Mucosa of descending colon (tissue), 3 donors: Measurements from ENCODE around the gene CLMN. TPM values are rescaled to one million over a fixed set of nuclear protein-coding genes. Genes with fewer than 3 reads are reported as not detected.

Source experiments
- ATAC-seq: fragments of 200-7000 bp; cut with Tn5 transposase; one replicate; pipeline ENCODE4 v1.9.1; 2020; ENCODE audit warnings: mild to moderate bottlenecking, moderate library complexity
- DNase-seq, 3 donors: peaks; one replicate each; pipeline ENCODE4 v3.0.0-alpha.2; 2020
- H3K36me3 ChIP-seq: fragments of 200-600 bp; one replicate; pipeline ENCODE4 v1.8.0; 2021; ENCODE audit warnings: low read depth, mild to moderate bottlenecking
- H3K4me1 ChIP-seq: fragments of 200-600 bp; one replicate; pipeline ENCODE4 v1.8.0; 2021; ENCODE audit warnings: low read depth, mild to moderate bottlenecking
- H3K4me3 ChIP-seq: fragments of 200-600 bp; one replicate; pipeline ENCODE4 v1.8.0; 2021; ENCODE audit warnings: mild to moderate bottlenecking
- H3K9me3 ChIP-seq: fragments of 200-600 bp; one replicate; pipeline ENCODE4 v1.8.0; 2021; ENCODE audit warnings: mild to moderate bottlenecking
- intact Hi-C, 2 donors: fragments of 100-400 bp; cut with DNase I in 1 of 2; cut with micrococcal nuclease in 1 of 2; formaldehyde crosslinking; loops; one replicate each; pipeline versions ENCODE4 v1.11.0 to v1.11.1; 2022; cut with DNase I, micrococcal nuclease
- total RNA-seq, 3 donors: library from RNA; stranded (reverse); fragmentation: NEBNext Ultra II Directional in 2 of 3; extraction: Animal tissue kit (Norgen Biotek cat#: 25700) in 2 of 3; gene quantifications; one replicate each; pipeline versions ENCODE4 v1.2.1 to v1.2.4, GENCODE V29; 2021 to 2023
- TF ChIP-seq, protein P1 (sequence below): fragments of 200-600 bp; IDR thresholded peaks from one replicate; pipeline ENCODE4 v1.8.0; 2022; ENCODE audit warnings: antibody characterized with exemption, mild to moderate bottlenecking
- donor health status: DM: no; HTN: no; CAD: no; lungs with moderate emphysema.
- donor health status: DM: no; HTN: no; CAD: no.
- donor health status: DM: no; HTN: yes; CAD: no.

Gene CLMN
- total RNA-seq, 3 donors from 2014 or later: 73.7 to 200 (median 132) TPM

DNA sequence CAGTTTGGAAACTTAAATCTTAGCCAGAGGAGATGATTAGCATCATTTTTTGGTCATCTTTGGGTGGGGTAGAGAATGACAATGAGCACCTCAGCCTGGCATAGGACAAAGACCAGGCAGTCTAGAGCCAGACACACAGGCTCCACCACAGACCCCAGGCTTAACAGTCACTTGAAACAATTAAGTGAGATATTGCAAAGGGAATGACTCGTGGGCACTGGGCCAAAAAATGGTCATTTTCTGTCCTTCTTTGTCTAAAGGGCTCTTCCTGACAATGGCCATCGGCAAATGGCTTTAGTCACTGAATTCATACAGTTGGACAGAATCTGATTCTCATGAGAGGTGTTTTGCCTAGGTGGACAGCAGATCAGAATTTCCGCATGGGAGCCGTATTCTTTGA, 84.4 kb downstream of the CLMN start:
- Histone ChIP-seq H3K4me3 (no peak overlapping the region), H3K36me3 (no peaks in the 10 kb centered on the region), H3K9me3 (no peaks in the 10 kb centered on the region), H3K4me1 (peaks cover 59% of the 10 kb centered on the region)
- ATAC-seq (no peak), DNase-seq (no peak)
- intact Hi-C loops: no loop called here
- TF ChIP-seq, protein P1, sequence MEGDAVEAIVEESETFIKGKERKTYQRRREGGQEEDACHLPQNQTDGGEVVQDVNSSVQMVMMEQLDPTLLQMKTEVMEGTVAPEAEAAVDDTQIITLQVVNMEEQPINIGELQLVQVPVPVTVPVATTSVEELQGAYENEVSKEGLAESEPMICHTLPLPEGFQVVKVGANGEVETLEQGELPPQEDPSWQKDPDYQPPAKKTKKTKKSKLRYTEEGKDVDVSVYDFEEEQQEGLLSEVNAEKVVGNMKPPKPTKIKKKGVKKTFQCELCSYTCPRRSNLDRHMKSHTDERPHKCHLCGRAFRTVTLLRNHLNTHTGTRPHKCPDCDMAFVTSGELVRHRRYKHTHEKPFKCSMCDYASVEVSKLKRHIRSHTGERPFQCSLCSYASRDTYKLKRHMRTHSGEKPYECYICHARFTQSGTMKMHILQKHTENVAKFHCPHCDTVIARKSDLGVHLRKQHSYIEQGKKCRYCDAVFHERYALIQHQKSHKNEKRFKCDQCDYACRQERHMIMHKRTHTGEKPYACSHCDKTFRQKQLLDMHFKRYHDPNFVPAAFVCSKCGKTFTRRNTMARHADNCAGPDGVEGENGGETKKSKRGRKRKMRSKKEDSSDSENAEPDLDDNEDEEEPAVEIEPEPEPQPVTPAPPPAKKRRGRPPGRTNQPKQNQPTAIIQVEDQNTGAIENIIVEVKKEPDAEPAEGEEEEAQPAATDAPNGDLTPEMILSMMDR: no peak

- TF ChIP-seq, protein P1: no peak
- intact Hi-C loops: no loop called here
- Histone ChIP-seq H3K4me3 (no peak overlapping the region), H3K9me3 (no peaks in the 10 kb centered on the region), H3K36me3 (no peaks in the 10 kb centered on the region), H3K4me1 (peaks cover 59% of the 10 kb centered on the region)
- peak; percentile 72 for ATAC-seq
- peak; percentile 70 to 79 (median 73) for DNase-seq
These were observed 85.3 kb downstream of the CLMN start for GRCh38 chr14:95234426-95234825.

- ATAC-seq (peak; percentile 17), DNase-seq (peak in 2 of 3 donors; percentile 53 to 58)
- H3K4me3 ChIP-seq: no peak overlapping the region
- intact Hi-C loops: no loop called here
- H3K36me3 ChIP-seq: no peaks in the 10 kb centered on the region
- H3K4me1 ChIP-seq: peaks cover 59% of the 10 kb centered on the region
- H3K9me3 ChIP-seq: no peaks in the 10 kb centered on the region
- TF ChIP-seq, protein P1: no peak
These were observed 85.9 kb downstream of the CLMN start for GRCh38 chr14:95233702-95234241.

DNA sequence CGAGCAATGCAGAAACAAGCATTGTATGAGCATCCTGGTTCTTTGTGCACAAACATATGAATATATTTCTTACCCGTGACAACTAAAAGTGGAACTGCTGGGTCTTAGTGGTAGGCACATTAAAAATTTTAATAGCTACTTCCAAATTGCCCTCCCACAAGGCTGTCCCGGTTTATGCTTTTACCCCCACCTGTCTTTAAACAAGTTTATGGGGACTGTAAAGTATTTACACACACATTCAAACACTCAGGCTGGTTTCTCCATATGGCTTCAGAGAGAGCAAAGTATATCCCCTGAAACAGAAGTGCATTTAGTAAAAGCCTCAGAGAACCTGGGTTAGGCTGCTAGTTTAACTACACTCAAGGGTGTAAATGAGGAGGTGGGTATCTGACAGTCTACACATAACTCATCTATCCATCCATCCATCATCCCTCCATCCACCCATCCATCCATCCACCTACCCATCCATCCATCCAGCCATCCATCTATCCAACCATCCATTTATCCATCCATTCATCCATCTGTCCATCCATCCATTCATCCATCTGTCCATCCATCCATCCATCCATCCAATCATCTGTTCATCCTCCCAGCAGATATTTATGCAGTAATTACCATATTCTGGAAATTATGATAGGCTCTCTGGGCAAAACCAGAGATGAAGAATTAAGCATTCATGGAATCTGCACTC, 86.7 kb downstream of the CLMN start:
- no peak overlapping the region for H3K4me3 ChIP-seq
- H3K4me1 ChIP-seq: peaks cover 59% of the 10 kb centered on the region
- ATAC-seq (peak; percentile 42), DNase-seq (no peak)
- TF ChIP-seq, protein P1: no peak
- H3K9me3 ChIP-seq: no peaks in the 10 kb centered on the region
- no peaks in the 10 kb centered on the region for H3K36me3 ChIP-seq
- intact Hi-C loops: no loop called here

DNA sequence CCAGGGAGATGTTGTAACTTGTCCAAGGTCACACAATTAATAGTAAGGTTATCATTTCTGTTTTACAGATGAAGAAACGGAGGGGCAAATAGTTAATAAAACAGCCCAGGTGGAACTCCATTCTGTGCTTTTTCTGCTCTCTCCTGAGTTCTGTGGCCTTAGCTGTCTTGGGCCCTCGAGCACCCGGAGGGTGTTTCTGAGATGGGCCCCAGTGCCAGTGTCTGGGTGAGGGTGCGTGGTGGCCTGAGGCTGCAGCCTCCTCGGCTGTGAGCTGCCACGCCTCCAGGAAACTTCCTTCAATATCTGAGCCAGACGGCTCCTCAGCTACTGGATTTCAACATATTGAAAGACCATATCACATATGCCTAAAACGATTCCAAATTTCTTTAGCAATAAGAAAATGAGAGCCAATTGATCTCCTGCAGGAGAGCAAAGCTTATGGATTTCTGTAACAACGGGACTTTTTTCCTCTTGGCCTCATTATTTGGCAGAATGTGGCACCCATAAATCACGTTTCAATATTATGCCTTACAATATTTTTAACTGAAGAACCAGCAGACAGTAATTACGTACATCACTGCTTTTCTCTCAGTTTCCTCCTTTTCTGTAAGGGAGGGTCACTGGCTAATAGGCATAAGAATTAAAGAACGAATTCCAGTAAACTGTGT, 87.6 kb downstream of the CLMN start:
- TF ChIP-seq, protein P1: no peak
- ATAC-seq (peak; percentile 62), DNase-seq (peak; percentile 65 to 69 (median 69))
- Histone ChIP-seq H3K4me3 (no peak overlapping the region), H3K36me3 (no peaks in the 10 kb centered on the region), H3K4me1 (peaks cover 50% of the 10 kb centered on the region), H3K9me3 (no peaks in the 10 kb centered on the region)
- intact Hi-C loops: no loop called here
